Measurements from ENCODE around the gene TEAD1.

DNA sequence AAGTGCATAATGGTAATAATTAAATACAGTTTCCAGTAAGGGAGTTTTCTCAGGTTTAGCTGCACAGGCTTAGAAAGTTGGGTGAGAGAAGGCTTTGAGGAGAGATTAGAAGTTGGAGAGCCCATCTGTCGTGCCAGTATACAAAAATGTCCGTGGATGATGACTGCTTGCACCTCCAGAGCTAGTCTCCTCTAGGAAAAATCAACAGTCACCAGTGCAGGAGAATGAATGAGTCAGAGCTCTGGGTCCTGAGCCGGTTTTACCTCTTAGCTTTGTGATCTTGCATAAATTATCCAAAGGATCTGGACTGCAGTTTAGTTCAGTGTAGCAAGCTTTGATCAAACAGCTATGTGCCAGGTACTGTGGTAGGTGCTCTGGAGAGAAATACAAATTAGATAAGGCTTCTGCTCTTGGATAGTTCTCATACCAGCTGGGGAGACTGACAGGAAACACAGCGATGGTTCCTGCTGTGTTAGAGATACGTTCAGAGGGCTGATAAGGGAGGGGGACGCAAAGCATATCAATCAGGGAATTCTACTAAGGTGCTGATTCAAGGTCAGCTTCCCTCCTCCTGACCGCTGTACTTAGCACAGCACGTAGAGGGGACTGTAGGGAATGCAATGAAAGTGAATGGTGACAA is 125.9 kb downstream of the TEAD1 start:
- TF ChIP-seq ZBTB26 (CRISPR knock-in tag; IDR thresholded peaks at IDR 0.05) (no peak), RCOR1 (IDR thresholded peaks at IDR 0.05; ENCODE audit: borderline replicate concordance in 1 of 2, low read depth in 2 of 2, low read length in 2 of 2) (peak in 1 of 2 experiments; percentile 42; a peak in 1 of 4 replicates), ZNF699 (CRISPR knock-in tag; IDR thresholded peaks at IDR 0.05; ENCODE audit: insufficient replicate concordance) (no peak), C11orf30 (IDR thresholded peaks at IDR 0.05; ENCODE audit: low read depth) (no peak), MEF2D (tag; conservative IDR thresholded peaks at IDR 0.05; ENCODE audit: low read depth) (no peak), ZNF274 (IDR thresholded peaks at IDR 0.05; ENCODE audit: borderline replicate concordance, low read depth, low read length) (no peak), ETV6 (IDR thresholded peaks at IDR 0.05; ENCODE audit: borderline replicate concordance in 1 of 2, low read depth in 2 of 2, low read length in 1 of 2) (no peak), ETV6 (CRISPR knock-in tag; IDR thresholded peaks at IDR 0.05; ENCODE audit: borderline replicate concordance) (no peak), CTCF (IDR thresholded peaks at IDR 0.05 in 2 of 3, conservative IDR thresholded peaks at IDR 0.05 in 1 of 3; ENCODE audit: insufficient read depth in 2 of 3, low read depth in 1 of 3, low read length in 3 of 3) (no peak), TRIM24 (IDR thresholded peaks at IDR 0.05) (no peak), ZNF79 (CRISPR knock-in tag; IDR thresholded peaks at IDR 0.05; ENCODE audit: low read depth) (no peak), CBX3 (IDR thresholded peaks at IDR 0.05; ENCODE audit: borderline replicate concordance in 1 of 2, low read length in 2 of 2) (no peak), ZNF77 (CRISPR knock-in tag; IDR thresholded peaks at IDR 0.05) (no peak), NFYB (IDR thresholded peaks at IDR 0.05; ENCODE audit: extremely low read depth, insufficient read length) (no peak)
- TF ChIP-seq, protein P1, sequence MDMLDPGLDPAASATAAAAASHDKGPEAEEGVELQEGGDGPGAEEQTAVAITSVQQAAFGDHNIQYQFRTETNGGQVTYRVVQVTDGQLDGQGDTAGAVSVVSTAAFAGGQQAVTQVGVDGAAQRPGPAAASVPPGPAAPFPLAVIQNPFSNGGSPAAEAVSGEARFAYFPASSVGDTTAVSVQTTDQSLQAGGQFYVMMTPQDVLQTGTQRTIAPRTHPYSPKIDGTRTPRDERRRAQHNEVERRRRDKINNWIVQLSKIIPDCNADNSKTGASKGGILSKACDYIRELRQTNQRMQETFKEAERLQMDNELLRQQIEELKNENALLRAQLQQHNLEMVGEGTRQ (CRISPR knock-in tag; IDR thresholded peaks at IDR 0.05): no peak
